Lower leg skin (tissue), 3 donors: ENCODE data around the gene AP3D1.

Experiments
- CTCF ChIP-seq, 3 donors: fragments of 450-650 bp; IDR thresholded peaks; one replicate each; pipeline ENCODE4 v1.5.1; 2016; ENCODE audit warnings: antibody characterized with exemption in 3 of 3, mild to moderate bottlenecking in 3 of 3, moderate library complexity in 2 of 3
- POLR2A ChIP-seq, 2 donors: fragments of 450-650 bp; IDR thresholded peaks; one replicate each; pipeline ENCODE4 v1.6.1; 2016 to 2017; ENCODE audit warnings: antibody characterized with exemption in 2 of 2, mild to moderate bottlenecking in 1 of 2, moderate library complexity in 1 of 2

- no peak for TF ChIP-seq CTCF (IDR thresholded peaks at IDR 0.05)
- TF ChIP-seq POLR2A (IDR thresholded peaks at IDR 0.05): no peak
Observed at GRCh38 chr19:2114821-2115220, 36.5 kb downstream of the AP3D1 start.
